Neural progenitor cell (in vitro differentiated cells): ENCODE data around the gene FGF23. TPM values are rescaled to one million over a fixed set of nuclear protein-coding genes. Genes with fewer than 3 reads are reported as not detected.

ENCODE experiments used
- DNase-seq: peaks from one replicate; pipeline ENCODE4 v3.0.0-alpha.2; 2016; ENCODE audit warnings: low spot score
- H2AFZ ChIP-seq: fragments of 200-600 bp; sonication (generic); replicated peaks from 2 replicates; pipeline ENCODE4 v1.6.1; 2016; ENCODE audit warnings: antibody characterized with exemption
- H3F3A ChIP-seq: fragments of 200-600 bp; sonication (generic); 2 replicates; pipeline ENCODE4 v1.6.1; 2016; ENCODE audit warnings: antibody characterized with exemption, low read depth
- H3K27ac ChIP-seq: fragments of 200-600 bp; sonication (generic); 2 replicates; pipeline ENCODE4 v1.5.1; 2016; ENCODE audit warnings: mild to moderate bottlenecking
- H3K27me3 ChIP-seq: fragments of 200-600 bp; sonication (generic); 2 replicates; pipeline ENCODE4 v1.6.1; 2016; ENCODE audit warnings: mild to moderate bottlenecking, moderate library complexity
- H3K36me3 ChIP-seq: fragments of 200-600 bp; sonication (generic); 2 replicates; pipeline ENCODE4 v1.5.1; 2016
- H3K4me1 ChIP-seq: fragments of 200-600 bp; sonication (generic); 2 replicates; pipeline ENCODE4 v1.6.1; 2016; ENCODE audit warnings: mixed run types
- H3K4me2 ChIP-seq: fragments of 200-600 bp; sonication (generic); 2 replicates; pipeline ENCODE4 v1.6.1; 2016
- H3K4me3 ChIP-seq: fragments of 200-600 bp; sonication (generic); 2 replicates; pipeline ENCODE4 v1.5.1; 2016
- H3K79me2 ChIP-seq: fragments of 200-600 bp; sonication (generic); 2 replicates; pipeline ENCODE4 v1.6.1; 2016; ENCODE audit warnings: low read depth
- H3K9ac ChIP-seq: fragments of 200-600 bp; sonication (generic); 2 replicates; pipeline ENCODE4 v1.6.1; 2016
- H3K9me3 ChIP-seq: fragments of 200-600 bp; sonication (generic); 2 replicates; pipeline ENCODE4 v1.5.1; 2016; ENCODE audit warnings: low read depth
- H4K20me1 ChIP-seq: fragments of 200-600 bp; sonication (generic); 2 replicates; pipeline ENCODE4 v1.6.1; 2016; ENCODE audit warnings: low read depth
- H3K27ac Mint-ChIP-seq: 3 replicates; pipeline ENCODE4 v1.8.0; 2021; ENCODE audit warnings: mixed read lengths
- H3K27me3 Mint-ChIP-seq: 2 replicates; pipeline ENCODE4 v1.8.0; 2022; ENCODE audit warnings: low read depth, mild to moderate bottlenecking, inconsistent platforms, moderate library complexity, mixed read lengths; ENCODE audit not compliant: insufficient read depth
- H3K36me3 Mint-ChIP-seq: 3 replicates; pipeline ENCODE4 v1.8.0; 2021; ENCODE audit warnings: mixed read lengths
- H3K4me1 Mint-ChIP-seq: 3 replicates; pipeline ENCODE4 v1.8.0; 2021; ENCODE audit warnings: mixed read lengths
- H3K4me3 Mint-ChIP-seq: 3 replicates; pipeline ENCODE4 v1.8.0; 2021; ENCODE audit warnings: mild to moderate bottlenecking, moderate library complexity, mixed read lengths
- H3K9me3 Mint-ChIP-seq: 3 replicates; pipeline ENCODE4 v1.8.0; 2020; ENCODE audit warnings: mixed read lengths
- EZH2 ChIP-seq: fragments of 200-600 bp; sonication (generic); IDR thresholded peaks from 2 replicates; pipeline ENCODE4 v1.6.1; 2017; ENCODE audit warnings: antibody characterized with exemption, mild to moderate bottlenecking, moderate library complexity
- EZH2phosphoT487 ChIP-seq: fragments of 200-600 bp; sonication (generic); IDR thresholded peaks from 2 replicates; pipeline ENCODE4 v1.6.1; 2017; ENCODE audit warnings: antibody characterized with exemption
- total RNA-seq: library from RNA; depleted of rRNA; stranded (reverse); fragments of >200 nt; gene quantifications from 2 replicates; pipeline ENCODE4 v1.2.3, GENCODE V29; 2015; ENCODE audit warnings: low replicate concordance
- TF ChIP-seq, protein P1 (sequence below): fragments of 200-600 bp; sonication (generic); IDR thresholded peaks from 2 replicates; pipeline ENCODE4 v1.5.1; 2017; ENCODE audit warnings: antibody characterized with exemption, mild to moderate bottlenecking

Gene FGF23
- 0.58 and 0.90 TPM in 2 replicates for total RNA-seq

DNA sequence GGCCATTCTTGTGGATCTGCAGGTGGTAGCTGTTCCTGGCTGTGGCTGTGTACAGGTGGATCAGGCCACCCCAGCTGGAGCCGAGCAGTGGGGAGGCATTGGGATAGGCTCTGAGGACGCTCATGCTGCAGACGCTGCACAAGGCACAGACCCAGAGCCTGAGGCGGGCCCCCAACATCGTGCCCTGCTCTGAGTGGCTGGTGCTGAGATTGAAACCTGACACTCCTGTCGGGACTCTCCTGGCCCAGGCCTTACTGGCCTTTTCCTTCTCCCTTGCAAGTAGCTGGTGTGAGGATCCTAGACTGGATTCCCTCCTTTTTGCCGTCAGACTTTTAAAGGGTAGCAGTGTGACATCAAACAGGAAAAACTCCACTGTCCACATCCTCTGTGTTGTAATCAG is at the start of gene FGF23:
Gene FGF23 (minus strand): TSS at position 308 of the 400 bp plus-strand sequence. CDS start 130 bp downstream, at position 178.
- H3K27ac ChIP-seq = no peak within 1 kb of the TSS
- H3K9me3 ChIP-seq = no peaks in the 10 kb centered on the region
- TF ChIP-seq EZH2 (no peak), EZH2phosphoT487 (no peak)
- TF ChIP-seq, protein P1, sequence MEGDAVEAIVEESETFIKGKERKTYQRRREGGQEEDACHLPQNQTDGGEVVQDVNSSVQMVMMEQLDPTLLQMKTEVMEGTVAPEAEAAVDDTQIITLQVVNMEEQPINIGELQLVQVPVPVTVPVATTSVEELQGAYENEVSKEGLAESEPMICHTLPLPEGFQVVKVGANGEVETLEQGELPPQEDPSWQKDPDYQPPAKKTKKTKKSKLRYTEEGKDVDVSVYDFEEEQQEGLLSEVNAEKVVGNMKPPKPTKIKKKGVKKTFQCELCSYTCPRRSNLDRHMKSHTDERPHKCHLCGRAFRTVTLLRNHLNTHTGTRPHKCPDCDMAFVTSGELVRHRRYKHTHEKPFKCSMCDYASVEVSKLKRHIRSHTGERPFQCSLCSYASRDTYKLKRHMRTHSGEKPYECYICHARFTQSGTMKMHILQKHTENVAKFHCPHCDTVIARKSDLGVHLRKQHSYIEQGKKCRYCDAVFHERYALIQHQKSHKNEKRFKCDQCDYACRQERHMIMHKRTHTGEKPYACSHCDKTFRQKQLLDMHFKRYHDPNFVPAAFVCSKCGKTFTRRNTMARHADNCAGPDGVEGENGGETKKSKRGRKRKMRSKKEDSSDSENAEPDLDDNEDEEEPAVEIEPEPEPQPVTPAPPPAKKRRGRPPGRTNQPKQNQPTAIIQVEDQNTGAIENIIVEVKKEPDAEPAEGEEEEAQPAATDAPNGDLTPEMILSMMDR = no peak
- Mint-ChIP-seq H3K4me3 (peak within 1 kb of the TSS; percentile 9), H3K27ac (no peak within 1 kb of the TSS), H3K4me1 (peaks cover 13% of the 10 kb centered on the region), H3K27me3 (peaks cover 5% of the 10 kb centered on the region), H3K36me3 (no peaks in the 10 kb centered on the region), H3K9me3 (no peaks in the 10 kb centered on the region)
- peak within 1 kb of the TSS; percentile 100 for H2AFZ ChIP-seq
- no peaks in the 10 kb centered on the region for H4K20me1 ChIP-seq
- no peaks in the 10 kb centered on the region for H3K79me2 ChIP-seq
- no peak within 1 kb of the TSS for H3K4me3 ChIP-seq
- no peaks in the 10 kb centered on the region for H3K27me3 ChIP-seq
- peak; percentile 88 for DNase-seq
- peak within 1 kb of the TSS; percentile 40 for H3K4me2 ChIP-seq
- H3K36me3 ChIP-seq = no peaks in the 10 kb centered on the region
- peaks cover 10% of the 10 kb centered on the region for H3K4me1 ChIP-seq
- no peak within 1 kb of the TSS for H3K9ac ChIP-seq
- H3F3A ChIP-seq = peaks cover 5% of the 10 kb centered on the region

DNA sequence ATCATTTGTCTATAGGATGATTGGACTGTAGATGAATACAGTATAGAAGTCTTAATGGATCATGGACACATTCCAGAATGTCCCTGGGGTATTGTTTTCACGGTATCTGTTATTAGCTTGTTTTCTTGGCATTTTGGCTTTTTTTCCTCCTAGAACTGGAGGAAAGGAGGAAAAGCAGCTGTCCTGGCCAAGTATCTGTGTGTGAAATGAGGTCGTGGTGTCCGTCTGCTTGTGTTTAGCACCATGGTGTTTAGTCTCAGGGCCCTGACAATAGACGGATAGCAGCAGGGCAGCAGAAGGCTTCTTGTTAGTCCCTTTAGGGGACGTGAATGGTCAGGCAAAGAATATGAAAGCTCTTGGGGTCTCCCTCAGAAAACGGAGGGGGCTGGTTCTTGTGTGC is 44.9 kb upstream of the FGF23 start:
- no peak overlapping the region for H3K9ac ChIP-seq
- no peaks in the 10 kb centered on the region for H3K4me1 ChIP-seq
- H3K9me3 Mint-ChIP-seq = no peaks in the 10 kb centered on the region
- no peaks in the 10 kb centered on the region for H3K36me3 Mint-ChIP-seq
- no peaks in the 10 kb centered on the region for H3F3A ChIP-seq
- no peaks in the 10 kb centered on the region for H3K27me3 ChIP-seq
- TF ChIP-seq EZH2phosphoT487 = no peak
- TF ChIP-seq, protein P1 = no peak
- no peak for TF ChIP-seq EZH2
- no peak overlapping the region for H3K4me2 ChIP-seq
- no peak overlapping the region for H3K27ac Mint-ChIP-seq
- H3K4me1 Mint-ChIP-seq = peaks cover 9% of the 10 kb centered on the region
- no peaks in the 10 kb centered on the region for H3K79me2 ChIP-seq
- H3K4me3 ChIP-seq = no peak overlapping the region
- H3K36me3 ChIP-seq = no peaks in the 10 kb centered on the region
- H4K20me1 ChIP-seq = no peaks in the 10 kb centered on the region
- H3K27me3 Mint-ChIP-seq = peaks cover 2% of the 10 kb centered on the region
- H2AFZ ChIP-seq = no peak overlapping the region
- H3K9me3 ChIP-seq = no peaks in the 10 kb centered on the region
- no peak overlapping the region for H3K4me3 Mint-ChIP-seq
- no peak for DNase-seq
- H3K27ac ChIP-seq = no peak overlapping the region

DNA sequence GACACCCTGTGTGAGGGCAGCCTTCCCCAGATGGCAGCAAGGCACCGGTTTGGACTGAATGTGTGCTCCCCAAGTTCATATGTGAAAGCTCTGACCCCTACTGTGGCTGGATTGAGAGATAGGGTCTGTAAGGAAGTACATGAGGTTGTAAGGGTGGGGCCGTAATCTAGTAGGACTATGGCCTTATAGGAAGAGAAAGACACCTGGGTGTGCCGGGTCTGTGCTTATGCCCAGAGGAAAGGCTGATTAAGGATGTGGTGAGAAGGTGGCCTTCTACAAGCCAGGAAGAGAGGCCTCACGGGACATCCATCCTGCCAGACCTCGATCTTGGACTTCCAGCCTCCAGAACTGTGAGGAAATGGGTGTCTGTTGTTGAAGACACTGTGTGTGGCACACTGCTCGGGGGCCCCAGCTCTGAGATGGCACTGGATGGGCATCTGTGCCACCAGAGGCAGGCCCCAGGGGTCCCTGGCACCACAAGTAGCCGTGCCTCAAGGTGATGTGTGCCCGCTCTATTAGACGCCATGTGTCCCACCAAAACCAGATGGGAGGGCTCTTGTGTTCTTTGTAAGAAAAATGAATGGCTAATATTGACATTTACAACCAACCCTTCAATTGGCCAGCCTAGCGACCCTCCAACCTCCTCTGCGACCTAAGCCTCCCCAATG is 44.1 kb upstream of the FGF23 start:
- Histone ChIP-seq H3K36me3 (no peaks in the 10 kb centered on the region), H3K27ac (no peak overlapping the region), H3K9me3 (no peaks in the 10 kb centered on the region), H3K4me3 (no peak overlapping the region), H2AFZ (no peak overlapping the region), H3K9ac (no peak overlapping the region), H3K4me1 (no peaks in the 10 kb centered on the region), H3K4me2 (no peak overlapping the region), H3F3A (no peaks in the 10 kb centered on the region), H3K27me3 (no peaks in the 10 kb centered on the region), H3K79me2 (no peaks in the 10 kb centered on the region), H4K20me1 (no peaks in the 10 kb centered on the region)
- Mint-ChIP-seq H3K4me1 (peaks cover 9% of the 10 kb centered on the region), H3K27me3 (peaks cover 2% of the 10 kb centered on the region), H3K4me3 (no peak overlapping the region), H3K9me3 (no peaks in the 10 kb centered on the region), H3K36me3 (no peaks in the 10 kb centered on the region), H3K27ac (no peak overlapping the region)
- no peak for DNase-seq
- TF ChIP-seq, protein P1 = no peak
